ENCODE data around the gene TCEANC2.

The TCEANC2 gene

DNA sequence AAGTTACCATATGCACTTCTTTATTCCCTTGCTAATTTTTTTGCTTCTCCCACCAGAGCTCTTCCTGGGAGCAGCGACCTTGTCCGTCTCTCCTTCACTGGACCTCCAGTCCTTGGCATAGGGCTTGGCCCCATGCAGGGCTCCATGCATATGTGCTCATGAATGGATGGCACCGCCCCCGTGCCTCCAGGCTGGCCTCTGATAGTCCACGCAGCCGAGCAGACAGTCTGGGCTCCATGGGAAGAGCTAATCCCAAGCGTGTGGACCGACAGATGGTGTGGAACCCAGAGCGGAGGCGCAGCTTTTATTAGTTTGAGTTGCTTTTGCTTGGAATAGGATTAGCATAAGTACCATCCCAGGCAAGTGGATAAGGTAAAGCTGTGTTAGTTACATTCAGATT is 57.6 kb downstream of the TCEANC2 start:
- no peak for DNase-seq (ENCODE audit: extremely low read depth in 1 of 2, low read depth in 1 of 2)

DNA sequence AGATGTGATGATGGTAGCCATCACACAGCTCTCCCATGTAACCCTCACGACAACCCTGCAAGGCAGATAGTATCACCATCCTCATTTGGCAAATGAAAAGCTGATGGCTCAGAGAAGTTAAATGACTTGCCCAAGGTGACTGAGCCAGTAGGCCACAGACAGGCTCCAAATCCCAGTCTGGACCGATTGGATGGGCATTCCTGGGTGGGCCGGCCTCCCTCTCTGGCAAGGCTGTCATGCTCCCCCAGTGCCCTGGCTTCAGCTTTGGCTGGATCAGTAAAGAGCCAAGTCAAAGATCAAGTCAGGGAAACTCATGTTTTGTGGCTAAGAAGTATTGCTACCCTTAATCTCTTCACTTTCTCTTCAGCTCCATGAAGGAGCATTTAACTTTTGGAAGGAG is 58.2 kb downstream of the TCEANC2 start:
- DNase-seq (ENCODE audit: extremely low read depth in 1 of 2, low read depth in 1 of 2), result no peak

DNA sequence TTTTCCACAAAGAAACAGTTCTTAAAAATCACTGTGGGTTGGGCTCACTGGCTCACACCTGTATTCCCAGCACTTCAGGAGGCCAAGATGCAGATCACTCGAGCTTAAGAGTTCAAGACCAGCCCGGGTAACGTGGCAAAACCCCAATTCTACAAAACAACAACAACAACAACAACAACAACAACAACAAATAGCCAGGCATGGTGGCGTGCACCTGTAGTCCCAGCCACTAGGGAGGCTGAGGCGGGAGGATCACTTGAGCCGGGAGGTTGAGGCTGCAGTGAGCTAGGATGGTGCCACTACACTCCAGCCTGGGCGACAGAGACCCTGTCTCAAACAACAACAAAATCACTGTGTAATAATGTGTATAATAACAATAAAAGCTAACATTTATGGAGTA is 58.6 kb downstream of the TCEANC2 start:
- DNase-seq (ENCODE audit: extremely low read depth in 1 of 2, low read depth in 1 of 2), result no peak

DNA sequence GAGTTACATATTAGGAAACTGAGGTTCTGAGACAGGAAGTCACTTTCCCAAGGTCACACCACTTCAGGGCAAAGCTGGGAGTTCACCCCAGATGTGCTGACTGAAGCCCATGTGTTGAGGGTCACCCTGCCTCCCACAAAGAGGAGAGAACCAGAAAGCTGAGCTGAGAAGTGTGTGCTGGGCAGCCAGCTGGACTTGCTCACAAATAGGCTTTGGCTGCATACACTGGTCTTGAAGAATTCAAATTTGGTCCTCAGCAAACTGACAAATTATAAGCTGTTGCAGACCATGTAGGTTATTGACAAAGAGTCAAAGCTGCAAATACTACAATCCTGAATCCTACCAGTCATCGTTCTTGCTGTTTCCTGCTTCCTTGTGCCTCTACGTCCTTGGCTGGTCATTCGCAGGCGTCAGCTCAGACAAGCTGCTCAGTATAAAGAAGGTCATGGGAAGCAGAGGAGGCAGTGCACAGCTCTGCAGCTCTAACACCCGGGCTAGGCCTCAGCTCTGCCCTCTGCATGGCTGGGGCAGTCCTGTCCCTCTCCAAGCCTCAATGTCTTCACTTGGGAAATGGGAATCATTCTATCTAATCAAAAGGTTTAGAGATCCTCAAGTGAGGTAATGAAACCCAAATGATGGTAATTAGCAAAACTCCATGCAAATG is 59.4 kb downstream of the TCEANC2 start:
- no peak for DNase-seq (ENCODE audit: extremely low read depth in 1 of 2, low read depth in 1 of 2)

DNA sequence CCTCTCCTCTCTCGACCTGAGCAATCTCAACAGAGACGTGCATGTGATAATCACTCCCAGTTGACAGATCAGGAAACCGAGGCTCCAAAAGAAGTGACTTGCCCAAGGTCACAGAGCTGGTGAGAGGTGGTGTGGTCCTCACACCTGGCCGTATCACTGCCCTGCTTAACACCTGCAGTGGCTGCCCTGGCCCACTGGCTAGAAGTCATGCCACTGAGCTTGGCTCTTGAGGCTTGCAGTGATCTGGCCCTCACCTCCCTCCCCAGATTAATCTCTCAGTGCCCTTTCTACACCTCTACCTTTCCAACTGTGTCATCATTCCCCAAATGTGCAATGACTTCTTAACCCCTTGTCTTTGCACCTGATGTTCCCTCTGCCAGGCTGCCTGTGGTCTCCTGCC is 60.6 kb downstream of the TCEANC2 start:
- no peak for DNase-seq (ENCODE audit: extremely low read depth in 1 of 2, low read depth in 1 of 2)

DNA sequence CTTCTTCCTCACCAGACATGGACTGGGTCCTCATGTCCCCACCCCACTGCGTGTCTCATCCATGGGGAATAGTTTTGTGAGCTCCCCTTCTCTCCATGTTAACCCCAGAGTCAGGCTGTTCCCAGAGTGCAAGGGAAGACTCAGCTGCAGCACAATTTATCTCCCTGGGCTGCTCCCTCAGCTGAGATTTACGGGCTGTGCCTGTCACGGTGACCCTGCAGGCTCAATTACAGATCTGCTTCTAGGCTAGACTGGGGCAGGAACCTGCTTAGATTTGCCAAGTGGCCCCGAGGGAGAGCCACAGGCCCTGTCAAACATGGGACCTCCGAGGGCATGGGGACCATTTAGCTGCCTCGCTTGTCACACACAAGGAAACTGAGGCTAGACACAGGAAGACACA is 61.5 kb downstream of the TCEANC2 start:
- DNase-seq (ENCODE audit: extremely low read depth in 1 of 2, low read depth in 1 of 2), result no peak

DNA sequence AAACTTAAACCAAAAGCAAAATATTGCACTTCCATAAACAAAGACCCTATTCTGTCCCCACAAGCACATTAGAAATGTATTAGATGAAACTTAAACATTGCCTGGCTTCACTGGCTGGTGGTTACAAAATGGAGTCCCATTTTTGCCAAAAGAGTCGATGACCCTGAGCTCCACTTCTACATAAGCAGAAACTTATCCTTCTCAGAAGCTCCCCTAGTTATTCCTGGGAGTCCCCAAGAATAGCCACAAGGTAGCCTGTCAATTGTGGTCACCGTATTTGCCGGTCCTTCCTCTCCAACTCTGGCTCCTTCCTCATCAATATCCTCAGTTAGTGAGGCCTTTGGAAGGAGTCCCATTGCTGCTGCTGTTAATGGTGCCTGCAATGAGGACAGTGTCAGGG is 62.1 kb downstream of the TCEANC2 start:
- no peak for DNase-seq (ENCODE audit: extremely low read depth in 1 of 2, low read depth in 1 of 2)

DNA sequence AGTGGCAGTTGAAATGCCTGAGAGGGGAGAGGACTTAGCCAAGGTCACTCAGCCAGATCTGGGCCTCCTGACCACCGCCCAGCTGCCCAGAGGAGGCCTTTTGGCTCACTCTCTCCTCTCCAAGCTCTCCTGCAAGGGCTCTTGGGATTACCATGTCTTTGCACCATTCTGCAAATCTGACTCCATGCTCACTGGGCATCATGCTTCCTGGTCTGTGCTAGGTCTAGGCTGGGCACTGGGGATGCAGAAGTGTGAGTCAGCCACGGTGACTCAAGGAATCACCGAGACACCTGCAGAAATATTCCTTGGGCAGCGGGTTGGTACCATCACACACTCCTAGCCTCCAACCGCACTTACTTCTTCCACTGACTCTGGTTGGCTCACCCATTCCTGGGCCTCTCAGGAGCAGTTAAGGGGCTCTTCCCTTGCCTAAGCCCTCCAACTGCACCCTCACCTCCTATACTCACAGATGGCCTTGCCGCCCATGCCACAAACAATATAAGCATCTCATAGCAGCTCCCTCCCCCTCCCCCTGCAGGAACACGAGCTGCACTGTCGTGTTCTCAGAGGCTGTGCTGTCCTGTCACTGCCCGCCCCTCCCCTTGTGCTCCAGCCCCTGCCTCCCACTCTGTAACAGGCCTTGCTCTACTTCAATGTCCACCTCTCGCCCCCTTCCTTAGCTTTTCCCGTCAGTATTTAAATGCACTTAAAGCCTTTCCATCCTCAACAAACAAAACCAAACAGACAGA is 64.6 kb downstream of the TCEANC2 start:
- DNase-seq (ENCODE audit: extremely low read depth in 1 of 2, low read depth in 1 of 2), result no peak

DNA sequence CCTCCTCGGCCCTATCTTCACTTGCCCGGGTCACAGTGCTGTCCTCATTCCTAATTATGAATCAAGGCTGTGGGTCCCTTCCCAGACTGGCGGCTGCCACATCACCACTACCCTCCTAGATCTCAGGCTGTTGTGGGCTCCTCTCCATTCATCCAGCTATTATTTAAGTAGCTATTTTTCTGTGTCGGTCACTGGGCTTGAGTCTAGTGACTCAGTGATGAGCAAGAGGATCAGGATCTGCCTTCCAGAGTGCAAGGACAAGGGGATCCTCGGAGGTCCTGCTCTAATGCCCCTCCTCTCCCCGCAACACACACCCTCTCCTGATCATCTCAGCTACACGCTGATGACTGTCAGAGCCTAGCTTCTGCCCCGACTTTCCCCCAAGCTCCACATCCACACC is 65.3 kb downstream of the TCEANC2 start:
- DNase-seq (ENCODE audit: extremely low read depth in 1 of 2, low read depth in 1 of 2), result no peak

DNA sequence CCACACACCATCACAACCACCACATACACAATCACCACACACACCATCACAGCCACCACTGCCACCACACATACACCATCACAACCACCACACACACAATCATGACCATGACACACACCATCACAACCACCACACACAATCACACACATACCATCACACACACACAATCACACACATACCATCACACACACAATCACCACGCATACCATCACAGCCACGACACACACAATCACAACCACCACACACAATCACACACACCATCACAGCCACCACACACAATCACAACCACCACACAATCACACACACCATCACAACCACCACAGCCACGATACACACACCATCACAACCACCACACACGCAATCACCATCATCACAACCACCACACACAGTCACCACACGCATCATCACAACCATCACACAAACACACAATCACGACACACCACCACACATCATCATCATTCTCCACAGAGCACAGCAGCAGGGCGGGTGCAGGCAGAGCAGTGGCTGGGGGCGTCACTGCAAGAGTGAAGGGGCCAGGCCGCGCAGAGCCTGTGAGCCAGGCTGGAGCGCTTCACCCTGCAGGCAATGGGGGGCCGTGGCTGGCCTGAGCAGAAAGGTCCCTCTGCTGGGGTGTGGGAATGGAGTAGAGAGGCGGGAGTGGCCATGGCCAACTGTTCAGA is 66.8 kb downstream of the TCEANC2 start:
- no peak for DNase-seq (ENCODE audit: extremely low read depth in 1 of 2, low read depth in 1 of 2)

DNA sequence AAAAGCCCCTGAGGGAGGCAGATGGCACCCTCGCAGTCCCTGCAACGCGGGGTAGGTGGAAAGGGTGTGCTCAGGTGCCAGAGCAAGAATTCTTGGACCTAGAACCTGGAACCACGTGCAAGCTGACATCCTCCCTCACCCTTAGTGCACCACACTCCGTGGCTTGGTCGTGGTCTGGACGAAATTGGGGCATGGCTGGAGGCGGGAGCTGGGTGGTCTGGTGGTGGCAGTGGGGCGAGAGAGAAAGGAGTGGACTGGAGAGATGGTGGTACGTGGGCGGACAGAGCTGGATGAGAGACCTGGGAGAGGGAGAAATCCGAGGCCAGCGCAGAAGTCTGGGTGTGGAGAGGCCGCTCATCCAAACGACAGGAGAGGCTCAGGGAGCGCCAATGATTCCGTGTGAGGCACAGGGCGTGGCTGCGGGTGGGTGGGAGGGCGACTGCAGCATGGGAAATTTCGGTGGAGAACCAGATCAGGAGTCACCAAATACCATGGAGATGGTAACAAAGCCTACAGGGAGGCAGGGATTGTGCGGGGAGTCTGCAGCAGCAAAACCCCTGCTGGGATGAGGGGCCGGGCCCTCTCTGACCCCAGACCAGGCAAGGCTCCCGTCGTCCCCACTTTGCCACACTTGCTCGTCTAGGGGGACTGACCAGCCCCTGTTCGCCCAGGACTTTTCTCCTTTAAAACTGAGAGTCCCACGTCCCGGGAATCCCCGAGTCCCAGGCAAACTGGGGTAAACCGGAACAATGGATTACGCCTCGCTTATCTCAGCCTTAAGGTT is 67.5 kb downstream of the TCEANC2 start:
- no peak for DNase-seq (ENCODE audit: extremely low read depth in 1 of 2, low read depth in 1 of 2)

DNA sequence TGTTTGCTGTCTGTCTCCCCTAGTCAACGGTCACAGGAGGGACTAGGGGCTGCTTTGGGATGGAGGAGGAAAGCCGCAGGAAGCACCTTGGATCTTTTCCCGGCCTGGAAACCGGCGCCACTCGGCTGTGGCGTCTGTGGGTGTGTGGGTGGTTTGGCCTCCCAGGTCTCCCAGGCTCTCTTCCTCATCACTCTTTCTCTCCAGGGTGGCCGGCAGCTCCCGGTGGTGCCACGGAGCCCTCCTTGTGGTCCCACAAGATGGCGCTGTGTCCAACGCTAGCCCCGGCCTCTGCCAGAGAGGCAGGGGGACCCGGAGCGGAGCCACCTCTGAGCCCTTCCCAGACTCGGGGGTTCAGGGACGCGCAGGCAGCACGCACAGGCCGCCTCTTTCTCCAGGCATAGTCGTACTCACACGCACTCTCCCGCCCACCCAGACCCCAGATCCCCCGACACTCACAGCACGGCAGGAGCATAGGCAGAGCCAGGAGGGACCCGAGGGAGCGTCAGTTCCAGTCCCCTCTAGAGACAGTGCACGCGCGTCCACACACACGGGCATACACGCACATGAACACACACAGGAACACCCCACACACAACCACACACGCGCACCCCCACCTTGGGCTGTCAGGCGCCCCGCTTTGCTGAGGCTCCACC is 68.2 kb downstream of the TCEANC2 start:
- DNase-seq (ENCODE audit: extremely low read depth in 1 of 2, low read depth in 1 of 2), result peak; percentile 18 to 52

DNA sequence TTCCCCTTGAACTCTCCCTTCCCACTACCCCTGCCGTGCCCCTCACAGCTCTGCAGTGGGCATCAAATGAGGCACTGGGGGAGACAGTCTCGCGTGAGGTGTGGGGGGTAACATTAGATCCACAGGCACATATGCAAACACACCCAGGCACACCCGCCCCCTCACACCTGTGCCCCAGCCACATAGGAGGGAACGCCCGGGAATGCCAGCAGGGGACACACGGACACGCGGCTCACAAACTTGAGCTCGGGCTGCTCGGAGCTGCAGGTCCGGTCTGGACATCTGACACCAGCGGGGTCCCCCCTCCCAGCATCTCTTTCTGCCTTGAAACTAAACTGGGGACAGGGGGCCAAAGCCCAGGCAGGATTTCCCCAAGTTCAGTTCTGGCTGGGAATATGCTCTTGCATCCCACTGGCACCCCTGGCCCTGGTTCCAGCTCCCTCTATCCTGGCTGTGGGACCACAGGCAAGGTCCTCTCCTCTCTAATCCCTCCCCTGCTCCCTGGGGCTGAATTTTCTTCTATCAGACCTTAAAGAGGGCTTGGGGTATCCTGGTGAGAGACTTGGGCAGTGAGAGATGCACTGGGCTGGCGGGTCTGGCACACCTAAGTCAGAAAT is 68.8 kb downstream of the TCEANC2 start:
- DNase-seq (ENCODE audit: extremely low read depth in 1 of 2, low read depth in 1 of 2), result no peak

DNA sequence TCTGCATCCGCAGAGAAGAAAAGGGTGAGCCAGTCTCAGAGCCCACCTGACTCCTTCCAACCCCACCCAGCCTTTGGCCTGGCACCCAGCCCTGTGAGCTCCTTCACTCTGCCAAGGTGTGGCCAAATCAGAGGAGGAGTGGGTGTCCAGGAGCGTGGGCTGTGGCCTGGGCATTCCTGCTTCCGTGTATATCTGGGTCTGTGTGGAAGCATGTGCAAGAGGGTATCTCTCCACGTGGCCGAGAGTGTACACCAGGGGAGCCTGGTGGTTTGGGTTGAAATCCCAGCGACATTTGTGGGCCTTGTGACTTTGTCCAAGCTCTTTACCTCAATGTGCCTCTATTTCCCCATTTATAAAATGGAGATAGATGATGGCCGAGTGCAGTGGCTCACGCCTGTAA is 69.6 kb downstream of the TCEANC2 start:
- no peak for DNase-seq (ENCODE audit: extremely low read depth in 1 of 2, low read depth in 1 of 2)

DNA sequence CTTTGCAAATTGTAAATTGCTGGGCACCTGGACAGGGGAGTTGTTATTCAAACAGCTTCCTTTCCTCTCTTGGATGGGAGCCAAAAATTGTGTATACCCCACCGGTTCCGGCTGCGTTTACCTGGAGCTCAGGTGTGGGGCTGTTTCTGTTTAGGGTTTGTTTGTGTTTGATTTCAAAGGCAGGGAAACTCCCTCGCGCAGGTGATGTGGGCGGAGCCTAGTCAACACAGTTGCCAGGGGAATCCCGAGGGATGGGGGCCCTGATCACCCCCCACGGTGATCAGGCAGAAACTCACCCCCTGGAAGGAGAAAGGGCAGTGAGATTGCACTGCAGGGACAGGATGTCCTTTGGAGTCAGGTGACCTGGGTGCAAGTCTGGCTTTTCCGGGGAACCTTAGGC is 71.1 kb downstream of the TCEANC2 start:
- DNase-seq (ENCODE audit: extremely low read depth in 1 of 2, low read depth in 1 of 2), result no peak

DNA sequence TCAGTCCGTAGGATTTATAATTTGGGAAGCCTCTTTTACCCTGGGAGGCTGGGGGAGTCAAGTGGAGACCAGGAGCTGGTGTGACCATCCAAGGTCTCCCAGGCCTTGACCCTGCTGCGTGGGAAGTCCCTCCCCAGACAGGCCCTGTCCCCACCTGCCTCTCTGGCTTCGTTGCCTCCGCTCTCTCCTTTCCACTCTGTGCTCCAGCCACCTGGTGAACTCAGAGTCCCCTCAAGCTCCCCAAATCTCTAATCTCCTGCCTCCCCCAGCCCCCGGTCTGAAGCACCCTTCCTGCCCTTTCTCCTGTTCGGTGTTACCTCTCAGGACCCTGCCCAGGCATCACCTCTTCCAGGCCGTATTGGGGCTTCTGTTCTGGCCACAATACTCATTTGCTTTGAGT is 71.5 kb downstream of the TCEANC2 start:
- DNase-seq (ENCODE audit: extremely low read depth in 1 of 2, low read depth in 1 of 2), result no peak

DNA sequence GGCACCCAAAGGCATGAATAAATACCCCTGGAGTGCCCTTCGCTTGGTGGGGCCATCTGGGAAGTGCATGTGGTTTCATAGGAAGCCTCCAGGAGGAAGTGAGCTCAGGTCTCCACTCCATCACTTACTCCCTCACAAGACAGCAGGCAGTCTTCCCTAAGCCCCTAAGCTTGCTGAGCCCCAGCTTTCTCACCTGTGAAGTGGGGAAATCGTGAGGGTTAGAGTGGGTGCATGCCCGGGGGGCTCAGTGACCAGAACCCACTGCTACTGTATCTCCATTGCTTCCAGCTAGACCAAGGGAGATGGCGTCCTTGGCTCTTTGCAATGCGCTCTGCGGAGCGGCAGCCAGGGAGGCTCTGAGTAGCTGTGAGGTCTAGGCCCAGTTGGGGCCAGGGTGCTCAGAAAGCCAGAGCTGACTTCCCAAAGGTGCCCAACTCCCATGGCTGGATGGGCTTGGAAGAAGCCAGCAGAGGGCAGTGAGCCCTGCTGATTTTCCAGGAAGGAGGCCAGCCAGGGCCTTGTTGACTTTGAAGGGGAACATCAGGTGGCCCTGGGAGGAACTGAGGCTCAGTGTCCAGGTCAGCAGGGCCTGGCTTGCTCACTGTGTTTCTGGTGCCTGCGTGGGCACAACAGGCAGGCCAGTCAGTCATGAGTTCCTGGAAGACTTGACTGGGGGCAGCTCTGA is 72.1 kb downstream of the TCEANC2 start:
- DNase-seq (ENCODE audit: extremely low read depth in 1 of 2, low read depth in 1 of 2), result no peak

DNA sequence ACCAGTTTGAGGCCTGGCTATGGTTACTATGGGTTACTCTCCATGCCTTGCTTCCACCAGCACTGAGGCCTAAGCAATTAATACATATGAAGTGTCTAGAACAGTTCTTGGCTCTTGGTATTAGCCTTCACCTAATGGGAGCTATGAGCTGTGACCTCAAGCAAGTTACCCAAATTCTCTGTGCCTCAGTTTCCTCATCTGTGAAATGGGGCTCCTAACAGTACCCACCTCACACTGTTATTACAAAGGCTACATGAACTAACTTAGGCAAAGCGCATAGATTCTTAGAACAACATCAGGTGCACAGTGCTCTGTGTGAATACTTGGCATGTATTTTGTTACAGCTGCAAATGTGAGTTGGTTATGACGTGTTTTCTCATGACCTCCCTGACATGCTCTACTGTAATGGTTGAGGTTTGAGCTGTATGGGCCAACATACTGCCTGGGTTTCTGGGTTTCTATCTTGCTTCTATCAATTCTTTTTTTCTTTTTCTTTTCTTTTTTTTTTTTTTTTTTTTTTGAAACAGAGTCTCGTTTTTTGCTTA is 72.9 kb downstream of the TCEANC2 start:
- no peak for DNase-seq (ENCODE audit: extremely low read depth in 1 of 2, low read depth in 1 of 2)

DNA sequence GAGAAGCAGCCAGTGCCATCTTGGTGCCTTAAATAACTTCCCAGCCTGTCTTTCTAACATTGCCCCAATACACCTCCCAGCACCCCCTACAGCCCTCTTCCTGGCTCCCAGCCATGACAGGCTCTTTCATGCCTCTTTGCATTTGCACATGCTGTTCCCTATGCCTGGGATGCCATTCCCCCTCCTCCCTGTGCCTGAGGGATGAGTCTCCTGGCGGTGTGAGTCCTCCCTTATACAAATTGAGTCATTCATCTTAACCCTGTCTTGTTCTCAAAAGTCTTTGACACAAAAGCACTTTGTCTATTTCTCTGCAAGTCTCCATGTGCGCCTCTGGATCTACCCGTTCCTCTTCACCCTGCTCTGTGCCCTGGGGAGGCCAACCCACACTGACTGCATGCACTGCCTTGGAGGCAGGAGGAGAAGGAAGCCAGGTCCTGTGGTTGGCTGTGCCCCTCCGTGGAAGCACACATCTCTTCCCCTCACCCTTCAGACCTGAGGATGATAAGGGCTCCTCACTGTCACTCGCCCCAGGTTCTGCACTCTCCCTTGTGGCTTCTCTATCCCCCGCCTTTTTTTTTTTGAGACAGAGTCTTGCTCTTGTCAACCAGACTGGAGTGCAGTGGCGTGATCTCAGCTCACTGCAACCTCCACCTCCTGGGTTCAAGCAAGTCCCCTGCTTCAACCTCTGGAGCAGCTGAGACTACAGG is 74.3 kb downstream of the TCEANC2 start:
- DNase-seq (ENCODE audit: extremely low read depth in 1 of 2, low read depth in 1 of 2), result no peak

Measured in activated CD8-positive, alpha-beta memory T cell treated with anti-CD3 and anti-CD28 coated beads for 1 hour (primary cell).